Measurements from ENCODE around the gene CEP112. TPM values are rescaled to one million over a fixed set of nuclear protein-coding genes. Genes with fewer than 3 reads are reported as not detected.

Gene CEP112
- total and polyA plus RNA-seq, 9 of the 15 experiments (the other 6 are each of a cell fraction or from before 2014, with no cell fraction given), result 0.84 TPM; not detected in 8

GRCh38 chr17:66169839-66170238, 22.1 kb downstream of the CEP112 start:
- Histone ChIP-seq H2AFZ (ENCODE audit: low read depth, low read length) (no peak overlapping the region), H3K27me3 (ENCODE audit: control insufficient read depth in 2 of 2, insufficient read depth in 2 of 2, low read length in 2 of 2) (0 out of 5 replicates have a peak, but pooled peaks cover 0 to 3% of the 10 kb centered on the region in 2 experiments), H4K20me1 (replicated peaks; ENCODE audit: control insufficient read depth, insufficient read depth, low read length) (no peaks in the 10 kb centered on the region), H3K4me3 (no peak overlapping the region), H3K9ac (ENCODE audit: insufficient read depth in 1 of 2, low read depth in 2 of 2, low read length in 2 of 2) (no peak overlapping the region), H3K27ac (ENCODE audit: extremely low read depth, low read depth, low read length) (no peak overlapping the region), H3K9me1 (ENCODE audit: control insufficient read depth, insufficient read depth, low read length) (no peaks in the 10 kb centered on the region), H3K4me1 (replicated peaks in 1 of 2; ENCODE audit: control insufficient read depth in 2 of 2, insufficient read depth in 2 of 2, low read length in 2 of 2) (no peaks in the 10 kb centered on the region), H3K9me3 (replicated peaks; ENCODE audit: control insufficient read depth, insufficient read depth, low read depth, low read length) (no peaks in the 10 kb centered on the region), H3K79me2 (ENCODE audit: control insufficient read depth, insufficient read depth, low read length) (no peaks in the 10 kb centered on the region), H3K36me3 (ENCODE audit: control insufficient read depth, insufficient read depth, low read length) (no peaks in the 10 kb centered on the region), H3K4me2 (ENCODE audit: insufficient read depth, low read length) (no peak overlapping the region)
- DNase-seq (ENCODE audit: extremely low read depth in 1 of 4, low spot score in 3 of 4) (no peak), ATAC-seq (no peak), FAIRE-seq (no peak)
- WGBS (ENCODE audit: insufficient coverage, low coverage, missing lambda C conversion rate), result 0% methylated on average over 3 of the region's 3 CpGs
- POLR2A ChIA-PET, result interaction anchor here (0.7 to 1.0 kb wide), 2 partner anchors 14 to 777 kb away, joined by 3 read pairs; no protein-coding TSS in a partner anchor
- CTCF ChIA-PET (ENCODE audit: low intra/inter-chr PET ratio), result no interaction called here
- BruUV-seq (replicated peaks), result no TSS peak
- intact Hi-C loops (cut with micrococcal nuclease) (no loop called here), in situ Hi-C loops (cut with MboI) (loop anchor here (5.0 kb wide), 1 partner anchor 938 kb away; no protein-coding TSS in a partner anchor)
- TF ChIP-seq CBX1 (IDR thresholded peaks at IDR 0.05; ENCODE audit: low read depth), result no peak
- no peak for TF ChIP-seq KDM5B (IDR thresholded peaks at IDR 0.05; ENCODE audit: insufficient replicate concordance, low read depth, low read length)
- TF ChIP-seq NR1H2 (CRISPR knock-in tag; IDR thresholded peaks at IDR 0.05), result no peak
- no peak for TF ChIP-seq HLTF (IDR thresholded peaks at IDR 0.05)
- no peak for TF ChIP-seq YY1 (IDR thresholded peaks at IDR 0.05; ENCODE audit: borderline replicate concordance in 1 of 3, control insufficient read depth in 1 of 3, extremely low read depth in 1 of 3, insufficient read depth in 3 of 3, insufficient read length in 1 of 3, insufficient replicate concordance in 2 of 3, low read depth in 1 of 3, low read length in 2 of 3)
- no peak for TF ChIP-seq PML (IDR thresholded peaks at IDR 0.05; ENCODE audit: low read length)
- TF ChIP-seq MCM2 (IDR thresholded peaks at IDR 0.05; ENCODE audit: low read depth), result no peak
- TF ChIP-seq ZNF668 (CRISPR knock-in tag; IDR thresholded peaks at IDR 0.05), result no peak
- no peak for TF ChIP-seq U2AF2 (optimal IDR thresholded peaks at IDR 0.05; ENCODE audit: low read depth, low read length)
- TF ChIP-seq UBTF (IDR thresholded peaks at IDR 0.05; ENCODE audit: borderline replicate concordance in 1 of 2, low read depth in 2 of 2, low read length in 2 of 2), result no peak
- no peak for TF ChIP-seq NFE2 (IDR thresholded peaks at IDR 0.05; ENCODE audit: low read depth)
- no peak for TF ChIP-seq SIN3B (IDR thresholded peaks at IDR 0.05; ENCODE audit: low read depth)
- no peak for TF ChIP-seq ZFP91 (CRISPR knock-in tag; IDR thresholded peaks at IDR 0.05)
- TF ChIP-seq ATF3 (IDR thresholded peaks at IDR 0.05), result no peak
- TF ChIP-seq ATF3 (CRISPR knock-in tag; conservative IDR thresholded peaks at IDR 0.05), result no peak
- TF ChIP-seq ZBTB5 (IDR thresholded peaks at IDR 0.05), result no peak
